HG03039 (cell line): Measurements from ENCODE around the gene IFNL1.
"Not testable (repeated sequence)": the region's sequence is repeated elsewhere in the genome, so short reads cannot be mapped to it uniquely, and the experiment has no call there.

Experiments
- ATAC-seq: cut with Tn5 transposase; IDR thresholded peaks from one replicate; pipeline ENCODE4 v1.9.1; 2021; ENCODE audit warnings: mild to moderate bottlenecking, moderate library complexity; ENCODE audit not compliant: unreplicated experiment

The IFNL1 gene

DNA sequence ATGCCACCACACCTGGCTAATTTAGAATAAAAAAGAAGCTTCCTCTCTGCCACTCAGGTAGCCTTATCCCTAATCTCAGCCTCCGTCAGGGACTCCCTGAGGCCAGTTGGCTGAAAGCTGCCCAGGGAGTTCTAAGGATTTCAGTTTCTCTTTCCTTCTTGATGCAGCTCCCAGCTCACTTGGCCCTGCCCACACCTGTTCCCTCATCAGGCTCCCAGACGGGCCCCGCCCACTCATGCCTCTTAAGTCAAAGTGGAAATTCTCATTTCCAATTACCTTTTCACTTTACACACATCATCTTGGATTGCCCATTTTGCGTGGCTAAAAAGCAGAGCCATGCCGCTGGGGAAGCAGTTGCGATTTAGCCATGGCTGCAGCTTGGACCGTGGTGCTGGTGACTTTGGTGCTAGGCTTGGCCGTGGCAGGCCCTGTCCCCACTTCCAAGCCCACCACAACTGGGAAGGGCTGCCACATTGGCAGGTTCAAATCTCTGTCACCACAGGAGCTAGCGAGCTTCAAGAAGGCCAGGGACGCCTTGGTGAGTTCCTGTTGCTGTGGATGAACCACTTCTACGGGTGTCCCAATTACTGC is at the start of gene IFNL1:
Gene IFNL1, plus strand, starts transcription at position 353 of the 591 bp plus-strand sequence. Its CDS starts 15 bp downstream, at position 368.
- ATAC-seq: no peak

DNA sequence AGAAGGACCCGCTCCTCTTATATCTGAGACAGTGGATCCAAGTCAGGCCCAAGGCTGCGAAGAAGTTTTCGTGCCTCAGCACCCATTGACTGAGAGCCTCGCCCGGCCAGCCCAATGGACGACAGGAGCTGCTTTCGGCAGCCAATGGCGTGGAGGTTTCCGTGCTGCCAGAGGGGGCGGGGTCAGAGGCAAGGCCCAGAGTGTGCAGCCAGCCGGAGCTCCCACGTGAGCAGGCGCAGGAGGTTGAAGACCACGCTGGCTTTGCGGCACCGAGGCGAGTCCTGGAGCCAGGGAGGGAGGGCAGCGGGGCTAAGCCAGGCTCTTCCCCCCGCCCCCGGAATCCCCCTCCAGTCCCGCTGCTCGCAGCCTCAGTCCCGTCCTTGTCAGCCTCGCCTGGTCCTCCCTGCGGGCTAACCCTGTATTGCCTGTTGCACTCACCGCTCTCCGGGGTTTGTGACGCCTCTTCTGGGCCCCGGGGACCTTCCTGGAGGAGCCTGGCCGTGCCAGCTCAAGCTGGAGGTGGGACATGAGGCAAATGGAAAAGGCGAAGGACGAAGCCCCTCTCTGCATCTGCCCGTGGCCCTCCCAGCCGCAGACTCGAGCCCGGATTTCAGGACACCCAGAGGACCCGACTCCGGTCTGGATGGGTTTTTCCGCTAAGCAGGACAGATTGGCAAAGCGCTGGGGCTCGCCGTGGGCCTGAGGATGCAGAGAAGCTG is 49.1 kb upstream of the IFNL1 start:
- no peak for ATAC-seq

DNA sequence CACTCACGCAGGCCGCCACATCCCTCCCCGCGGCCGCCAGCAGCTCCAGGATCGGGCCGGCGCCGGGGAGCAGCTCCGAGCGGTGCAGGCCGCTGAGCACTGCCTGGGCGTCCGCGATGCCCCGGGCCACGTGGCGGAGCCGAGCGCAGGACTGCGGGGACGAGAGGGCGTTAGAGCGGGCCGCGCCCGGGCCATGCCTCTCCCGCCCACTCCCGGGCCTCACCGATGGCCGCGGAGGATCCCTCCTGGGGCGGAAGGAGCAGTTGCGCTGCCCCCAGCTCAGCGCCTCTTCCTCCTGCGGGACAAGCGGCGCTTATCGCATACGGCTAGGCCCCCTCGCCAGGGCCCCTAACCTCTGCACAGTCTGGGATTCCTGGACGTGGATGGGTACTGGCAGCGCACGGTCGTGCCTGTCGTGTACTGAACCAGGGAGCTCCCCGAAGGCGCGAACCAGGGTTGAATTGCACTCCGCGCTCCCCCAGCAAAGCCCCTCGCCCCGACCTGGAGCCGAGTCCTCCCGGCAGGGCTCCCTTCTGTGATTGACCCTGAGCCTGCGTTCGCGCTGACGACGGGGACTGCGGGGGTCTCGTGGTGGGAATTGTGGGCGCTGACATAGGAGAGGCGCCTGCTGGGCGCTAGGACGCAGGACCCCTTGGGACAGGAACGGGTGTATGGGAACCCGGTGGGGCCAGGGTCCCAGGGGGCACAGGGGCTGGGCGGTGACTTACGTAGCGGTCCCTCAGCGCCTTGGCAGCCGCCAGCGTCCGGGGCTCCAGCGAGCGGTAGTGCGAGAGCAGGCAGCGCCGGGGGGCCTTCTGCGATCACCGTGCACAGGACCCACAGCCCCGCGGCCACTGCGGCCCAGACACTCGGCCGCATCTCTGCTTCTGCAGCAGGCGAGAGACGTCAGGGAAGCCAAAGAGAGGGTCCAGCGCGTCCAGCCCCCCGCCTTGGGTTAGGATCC is 48.2 kb upstream of the IFNL1 start:
- ATAC-seq: no peak

DNA sequence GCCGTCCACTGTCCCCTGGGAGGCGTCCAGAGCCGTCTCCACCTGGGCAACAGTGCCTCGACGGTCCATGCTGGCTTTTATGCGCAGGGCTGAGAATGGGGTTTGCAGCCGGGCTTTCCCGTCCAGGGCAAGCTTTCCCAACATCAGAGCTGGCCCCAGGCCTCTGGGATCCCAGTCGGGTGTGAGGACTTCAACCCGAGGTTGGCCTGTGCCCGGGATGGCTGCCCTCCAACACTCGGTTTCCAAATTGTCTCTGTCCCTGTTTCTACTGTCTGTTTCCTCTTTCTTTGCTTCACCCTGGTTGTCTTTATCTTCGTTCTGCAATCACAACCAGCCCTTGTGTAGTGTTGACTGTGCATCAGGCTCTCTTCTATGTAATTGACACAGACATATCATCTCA is 47.4 kb upstream of the IFNL1 start, which contains the start of gene IFNL4:
Gene IFNL4, minus strand, starts transcription at position 51 of the 400 bp plus-strand sequence.
- ATAC-seq: no peak

DNA sequence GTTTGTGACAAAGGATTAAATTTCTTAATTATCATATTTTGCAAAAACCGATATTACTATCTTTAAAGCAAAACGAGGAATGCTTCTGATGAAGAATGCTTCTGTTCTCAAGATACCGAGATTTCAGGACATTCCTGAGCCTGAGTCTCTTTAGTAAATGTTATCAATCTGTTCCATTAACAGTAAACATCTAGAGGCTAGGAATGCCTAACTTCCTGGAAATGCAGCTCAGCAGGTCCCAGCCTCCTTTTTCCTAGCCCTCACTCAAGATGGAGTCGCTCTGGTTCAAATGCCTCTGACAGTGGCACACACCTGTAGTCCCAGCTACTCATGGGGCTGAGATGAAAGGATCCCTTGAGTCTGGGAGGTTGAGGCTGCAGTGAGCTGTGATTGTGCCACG is 45.1 kb upstream of the IFNL1 start:
- ATAC-seq: no peak

DNA sequence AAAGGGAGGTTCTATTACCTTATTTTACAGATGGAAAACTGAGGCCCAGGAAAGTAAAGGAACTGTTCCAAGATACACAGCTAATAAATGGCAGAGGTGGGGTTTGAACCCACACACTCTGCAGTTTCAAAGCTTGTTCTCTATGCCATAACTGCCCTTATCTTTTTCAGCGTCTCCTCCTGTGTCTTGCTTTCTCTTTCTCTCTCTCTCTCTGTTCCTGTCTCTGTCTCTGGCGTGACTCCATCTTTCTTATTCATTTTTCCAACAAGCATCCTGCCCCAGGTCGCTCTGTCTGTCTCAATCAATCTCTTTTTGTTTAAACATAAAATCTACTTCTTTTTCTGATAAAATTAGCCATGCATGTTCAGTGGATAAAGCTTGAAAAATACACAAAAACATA is 44.4 kb upstream of the IFNL1 start:
- ATAC-seq: no peak

DNA sequence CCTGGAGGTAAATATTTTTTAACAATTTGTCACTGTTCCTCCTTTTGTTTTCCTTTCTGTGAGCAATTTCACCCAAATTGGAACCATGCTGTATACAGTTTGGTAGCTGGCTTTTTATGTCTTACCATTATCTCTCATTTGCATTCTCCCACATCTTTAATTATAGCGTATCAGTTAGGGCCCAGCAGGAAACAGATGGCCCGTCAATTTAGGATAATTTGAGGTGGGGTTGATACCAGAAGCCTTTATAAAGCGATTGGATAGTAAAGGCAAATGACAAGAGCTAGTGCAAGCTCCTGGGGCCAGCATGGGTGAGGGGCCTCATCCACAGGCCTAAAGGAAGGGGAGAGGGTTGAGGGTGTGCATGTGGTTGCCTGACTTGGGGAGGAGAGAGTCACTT is 43.7 kb upstream of the IFNL1 start:
- no peak for ATAC-seq

DNA sequence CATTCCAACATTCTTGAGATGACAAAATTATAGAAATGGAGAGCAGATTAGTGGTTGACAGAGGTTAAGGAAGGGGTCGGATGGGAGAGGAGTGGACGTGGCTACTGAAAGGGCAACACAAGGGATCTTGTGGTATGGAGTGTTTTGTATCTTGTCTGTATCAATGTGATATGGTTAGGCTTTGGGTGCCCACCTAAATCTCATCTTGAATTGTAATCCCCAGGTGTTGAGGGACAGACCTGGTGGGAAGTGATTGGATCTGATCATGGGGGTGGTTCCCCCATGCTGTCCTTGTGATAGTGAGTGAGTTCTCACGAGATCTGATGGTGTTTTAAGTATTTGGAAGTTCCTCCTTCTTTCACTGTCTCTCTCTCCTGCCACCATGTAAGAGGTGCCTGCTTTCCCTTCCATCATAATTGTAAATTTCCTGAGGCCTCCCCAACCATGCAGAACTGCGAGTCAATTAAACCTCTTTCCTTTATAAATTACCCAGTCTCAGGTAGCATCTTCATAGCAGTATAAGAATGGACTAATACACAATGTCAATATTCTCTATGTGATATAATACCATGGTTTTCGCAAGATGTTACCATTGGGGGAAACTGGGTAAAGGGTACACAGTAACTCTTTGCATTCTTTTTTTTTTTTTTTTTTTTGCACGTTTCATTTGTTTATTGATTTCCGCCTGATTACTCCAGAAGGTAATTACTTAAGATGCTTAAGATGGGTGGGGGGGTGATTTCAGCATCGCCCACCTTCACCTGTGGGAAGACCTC is 42.6 kb upstream of the IFNL1 start:
- ATAC-seq: no peak

DNA sequence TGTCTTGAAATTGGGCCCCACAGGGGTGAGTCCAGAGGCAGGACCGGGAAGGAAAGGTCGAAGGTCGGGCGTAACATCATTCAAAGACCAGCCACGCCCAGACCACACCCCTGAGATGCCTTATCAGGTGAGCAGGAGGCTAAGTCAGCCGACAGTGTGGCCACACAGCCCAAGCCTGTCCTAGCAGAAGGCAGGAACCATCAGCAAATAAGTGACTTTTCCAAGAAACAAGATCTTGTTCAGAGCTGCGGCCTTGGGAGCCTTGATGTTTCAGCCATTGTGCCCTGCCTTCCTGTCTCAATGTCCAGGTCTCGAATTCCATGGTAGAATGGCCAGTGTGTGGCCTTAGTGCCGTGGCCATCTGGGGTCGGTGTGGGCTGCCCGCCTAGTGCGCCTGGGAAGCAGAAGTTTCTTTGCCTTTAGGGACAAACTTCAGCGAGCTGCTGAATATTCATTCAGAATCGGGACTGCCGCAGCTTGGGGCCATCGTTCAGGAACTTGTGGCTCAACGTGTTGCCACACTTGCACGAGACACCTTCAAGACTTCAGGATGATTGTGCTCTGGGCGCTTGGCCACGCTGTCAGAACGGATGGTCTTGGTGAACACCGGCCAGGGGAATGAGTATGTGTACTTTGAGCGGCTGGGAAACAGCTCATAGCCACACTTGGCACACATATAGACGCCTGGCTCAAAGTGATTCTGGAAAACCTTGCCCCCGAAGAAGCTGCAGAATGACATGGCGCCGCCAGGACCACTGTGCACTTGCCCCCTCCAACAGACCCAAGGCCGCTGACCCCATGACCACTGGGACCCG is 41.5 kb upstream of the IFNL1 start:
- no peak for ATAC-seq

DNA sequence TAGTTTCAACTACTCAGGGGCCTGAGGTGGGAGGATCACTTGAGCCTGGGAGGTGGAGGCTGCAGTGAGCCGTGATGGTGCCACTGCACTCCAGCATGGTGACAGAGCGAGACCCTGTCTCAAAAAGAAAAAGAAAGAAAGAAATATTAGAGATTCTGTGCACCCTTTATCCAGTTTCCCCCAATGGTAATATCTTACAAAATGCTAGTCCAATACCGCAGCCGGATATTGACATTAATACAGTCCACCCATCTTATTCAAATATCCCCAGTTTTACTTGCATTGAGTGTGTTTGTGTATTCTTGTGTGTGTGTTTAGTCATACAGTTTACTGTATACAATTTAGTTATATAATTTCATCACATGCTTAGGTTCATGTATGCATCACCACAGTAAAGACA is 39.0 kb upstream of the IFNL1 start:
- ATAC-seq: no peak

DNA sequence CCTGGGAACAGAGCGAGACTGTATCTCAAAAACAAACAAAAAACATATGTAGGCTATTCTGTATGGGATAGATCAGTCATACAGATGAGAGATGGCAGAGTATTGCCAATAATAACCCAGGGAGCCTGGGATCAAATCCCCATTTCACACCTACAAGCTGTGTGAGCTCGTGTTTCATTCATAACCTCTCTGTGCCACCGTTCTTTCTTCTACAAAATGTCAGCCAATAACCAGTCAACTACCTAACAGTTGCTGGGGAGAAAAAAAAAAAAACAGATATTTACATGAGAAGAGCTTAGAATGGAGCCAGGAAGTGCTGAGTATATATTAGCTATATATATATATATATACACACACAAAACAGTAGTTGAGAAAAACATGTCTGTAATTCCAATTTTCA is 34.5 kb upstream of the IFNL1 start:
- no peak for ATAC-seq

DNA sequence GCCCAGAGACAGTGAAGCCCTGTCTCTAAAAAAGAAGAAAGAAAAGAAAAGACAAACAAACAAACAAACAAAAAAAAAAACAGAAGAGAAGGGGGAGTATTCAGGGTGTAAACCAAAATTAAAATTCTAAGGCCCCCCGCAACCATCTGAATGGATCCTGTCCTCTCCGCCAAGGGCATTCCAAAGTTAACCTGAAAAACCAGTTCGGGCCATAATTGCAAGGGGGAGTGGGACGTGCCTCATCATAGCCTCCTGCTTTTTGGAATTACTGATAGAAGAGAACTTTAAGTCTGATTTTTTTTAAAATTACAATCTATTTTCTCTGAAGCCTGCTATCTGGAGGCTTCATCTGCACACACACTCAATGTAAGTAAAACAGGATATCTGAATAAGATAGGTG is 33.7 kb upstream of the IFNL1 start:
- no peak for ATAC-seq

DNA sequence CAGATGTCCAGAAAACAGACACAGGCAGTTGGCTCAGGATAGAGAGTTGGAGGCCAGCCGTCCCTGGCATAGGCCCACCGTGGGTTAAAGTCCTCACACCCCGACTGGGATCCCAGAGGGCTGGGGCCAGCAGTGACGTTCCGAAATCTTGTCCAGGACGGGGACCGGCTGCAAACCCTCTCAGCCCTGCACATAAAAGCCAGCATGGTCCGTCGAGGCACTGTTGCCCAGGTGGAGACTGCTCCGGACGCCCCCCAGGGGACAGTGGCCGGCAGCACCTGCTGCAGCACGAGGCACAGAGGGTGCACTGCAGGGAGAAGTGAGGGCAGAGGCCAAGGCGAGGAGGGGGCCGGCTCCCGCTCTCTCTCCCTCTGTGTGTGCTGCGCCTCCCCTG is 32.3 kb upstream of the IFNL1 start:
- ATAC-seq: no peak

DNA sequence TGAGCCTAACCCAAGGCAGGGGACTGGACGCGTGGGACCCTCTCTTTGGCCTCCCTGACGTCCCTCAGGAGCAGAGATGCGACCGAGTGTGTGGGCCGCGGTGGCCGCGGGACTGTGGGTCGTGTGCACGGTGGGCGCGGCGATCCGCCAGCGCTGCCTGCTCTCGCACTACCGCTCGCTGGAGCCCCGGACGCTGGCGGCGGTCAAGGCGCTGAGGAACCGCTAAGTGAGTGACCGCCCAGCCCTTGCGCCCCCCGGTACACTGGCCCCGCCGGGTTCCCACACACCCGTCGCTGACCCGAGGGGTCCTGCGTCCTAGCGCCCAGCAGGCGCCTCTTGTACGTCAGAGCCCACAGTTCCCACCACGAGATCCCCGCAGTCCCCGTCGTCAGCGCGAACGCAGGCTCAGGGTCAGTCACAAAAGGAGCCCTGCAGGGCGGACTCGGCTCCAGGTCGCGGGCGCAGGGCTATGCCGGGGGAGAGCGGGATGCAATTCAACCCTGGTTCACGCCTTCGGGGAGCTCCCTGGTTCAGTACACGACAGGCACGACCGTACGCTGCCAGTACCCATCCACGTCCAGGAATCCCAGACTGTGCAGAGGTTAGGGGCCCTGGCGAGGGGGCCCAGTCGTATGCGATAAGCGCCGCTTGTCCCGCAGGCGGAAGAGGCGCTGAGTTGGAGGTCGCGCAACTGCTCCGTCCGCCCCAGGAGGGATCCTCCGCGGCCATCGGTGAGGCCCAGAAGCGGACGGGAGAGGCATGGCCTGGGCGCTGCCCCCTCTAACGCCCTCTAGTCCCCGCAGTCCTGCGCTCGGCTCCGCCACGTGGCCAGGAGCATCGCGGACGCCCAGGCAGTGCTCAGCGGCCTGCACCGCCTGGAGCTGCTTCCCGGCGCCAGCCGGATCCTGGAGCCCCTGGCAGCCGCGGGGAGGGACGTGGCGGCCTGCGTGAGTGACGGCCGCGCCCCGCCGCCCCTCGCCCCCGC is 31.6 kb upstream of the IFNL1 start:
- ATAC-seq: no peak

DNA sequence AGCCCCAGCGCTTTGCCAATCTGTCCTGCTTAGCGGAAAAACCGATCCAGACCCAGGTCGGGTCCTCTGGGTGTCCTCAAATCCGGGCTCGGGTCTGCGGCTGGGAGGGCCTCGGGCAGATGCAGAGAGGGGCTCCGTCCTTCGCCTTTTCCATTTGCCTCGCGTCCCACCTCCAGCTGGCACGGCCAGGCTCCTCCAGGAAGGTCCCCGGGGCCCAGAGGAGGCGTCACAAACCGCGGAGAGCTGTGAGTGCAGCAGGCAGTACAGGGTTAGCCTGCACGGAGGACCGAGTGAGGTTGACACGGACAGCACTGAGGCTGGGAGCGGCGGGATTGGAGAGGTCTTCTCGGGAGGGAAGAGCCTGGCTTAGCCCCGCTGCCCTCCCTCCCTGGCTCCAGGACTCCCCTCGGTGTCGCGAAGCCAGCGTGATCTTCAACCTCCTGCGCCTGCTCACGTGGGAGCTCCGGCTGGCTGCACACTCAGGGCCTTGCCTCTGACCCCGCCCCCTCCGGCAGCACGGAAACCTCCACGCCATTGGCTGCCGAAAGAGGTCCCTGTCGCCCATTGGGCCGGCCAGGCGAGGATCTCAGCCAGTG is 30.8 kb upstream of the IFNL1 start:
- ATAC-seq: no peak

DNA sequence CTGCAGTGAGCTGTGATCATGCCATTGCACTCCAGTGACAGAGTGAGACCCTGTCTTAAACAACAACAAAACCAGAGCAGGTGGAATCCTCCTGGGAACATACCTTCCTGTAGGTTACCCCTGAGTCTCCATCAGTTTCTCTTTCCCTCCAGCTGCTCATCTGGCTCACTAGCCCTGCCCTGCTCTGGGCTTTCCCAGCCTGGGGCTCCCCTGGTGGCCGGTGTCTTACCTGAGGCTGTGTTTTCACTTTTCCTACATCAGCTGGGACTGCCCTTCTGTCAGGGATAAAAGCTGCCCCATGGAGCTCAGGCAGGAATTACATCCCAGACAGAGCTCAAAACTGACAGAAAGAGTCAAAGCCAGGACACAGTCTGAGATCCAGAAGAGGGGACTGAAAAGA is 28.1 kb upstream of the IFNL1 start, which contains the start of gene IFNL2:
Gene IFNL2, plus strand, starts transcription at position 312 of the 400 bp plus-strand sequence. CDS start 173 bp downstream, outside the sequence.
- ATAC-seq: not testable (repeated sequence)

DNA sequence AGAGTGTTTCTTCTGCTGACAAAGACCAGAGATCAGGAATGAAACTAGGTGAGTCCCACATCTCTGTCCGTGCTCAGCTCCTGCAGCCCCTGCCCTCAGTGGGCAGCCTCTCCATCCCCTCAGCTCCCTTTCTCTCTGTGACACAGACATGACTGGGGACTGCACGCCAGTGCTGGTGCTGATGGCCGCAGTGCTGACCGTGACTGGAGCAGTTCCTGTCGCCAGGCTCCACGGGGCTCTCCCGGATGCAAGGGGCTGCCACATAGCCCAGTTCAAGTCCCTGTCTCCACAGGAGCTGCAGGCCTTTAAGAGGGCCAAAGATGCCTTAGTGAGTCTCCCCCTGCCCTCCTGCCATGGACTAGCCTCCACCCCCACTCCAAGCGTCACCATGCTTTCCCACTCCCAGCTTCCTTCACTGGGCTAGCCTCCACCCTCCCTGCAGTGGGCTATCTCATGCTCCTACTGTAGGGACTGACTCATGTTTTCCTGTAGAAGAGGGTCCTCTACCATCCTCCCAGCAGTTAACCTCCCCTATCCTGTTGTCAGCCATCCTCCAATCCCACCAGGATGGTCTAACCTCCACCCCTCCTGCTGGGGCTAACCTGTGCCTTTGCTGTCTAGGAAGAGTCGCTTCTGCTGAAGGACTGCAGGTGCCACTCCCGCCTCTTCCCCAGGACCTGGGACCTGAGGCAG is 27.5 kb upstream of the IFNL1 start:
- not testable (repeated sequence) for ATAC-seq

DNA sequence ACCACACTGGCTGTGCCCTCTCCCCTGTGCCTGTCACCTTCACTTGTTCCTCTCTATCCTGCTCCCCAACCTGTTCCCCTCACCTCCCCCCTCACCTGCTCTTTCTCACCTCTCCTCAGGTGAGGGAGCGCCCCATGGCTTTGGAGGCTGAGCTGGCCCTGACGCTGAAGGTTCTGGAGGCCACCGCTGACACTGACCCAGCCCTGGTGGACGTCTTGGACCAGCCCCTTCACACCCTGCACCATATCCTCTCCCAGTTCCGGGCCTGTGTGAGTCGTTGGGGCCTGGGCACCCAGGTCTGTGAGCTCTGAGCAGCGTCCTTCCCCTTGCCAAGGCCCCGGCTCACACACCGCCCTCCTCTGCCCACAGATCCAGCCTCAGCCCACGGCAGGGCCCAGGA is 26.8 kb upstream of the IFNL1 start:
- ATAC-seq: not testable (repeated sequence)
